GM21390 (cell line): Measurements from ENCODE around the gene SAXO1.
"Not testable (repeated sequence)": the region's sequence is repeated elsewhere in the genome, so short reads cannot be mapped to it uniquely, and the experiment has no call there.

Experiments
- ATAC-seq: cut with Tn5 transposase; IDR thresholded peaks from one replicate; pipeline ENCODE4 v1.9.1; 2021; ENCODE audit not compliant: unreplicated experiment

SAXO1 gene

GRCh38 chr9:18971404-18971803 is 61.6 kb downstream of the SAXO1 start:
- no peak for ATAC-seq

- ATAC-seq: no peak
Observed at GRCh38 chr9:18970393-18970792, 62.6 kb downstream of the SAXO1 start.

- ATAC-seq: no peak
Observed at GRCh38 chr9:18969128-18969527, 63.9 kb downstream of the SAXO1 start.

- ATAC-seq: no peak
Observed at GRCh38 chr9:18955626-18956025, 77.4 kb downstream of the SAXO1 start.

GRCh38 chr9:18951936-18952335 is 81.1 kb downstream of the SAXO1 start:
- ATAC-seq: no peak

GRCh38 chr9:18947892-18948339 is 85.1 kb downstream of the SAXO1 start:
- ATAC-seq: no peak

GRCh38 chr9:18942801-18943200 is 90.2 kb downstream of the SAXO1 start:
- no peak for ATAC-seq

- no peak for ATAC-seq
Observed at GRCh38 chr9:18941060-18941740, 91.8 kb downstream of the SAXO1 start.

- no peak for ATAC-seq
Observed at GRCh38 chr9:18939943-18940342, 93.1 kb downstream of the SAXO1 start.

GRCh38 chr9:18936094-18936871 is 96.7 kb downstream of the SAXO1 start:
- ATAC-seq: no peak

GRCh38 chr9:18935541-18935940 is 97.5 kb downstream of the SAXO1 start:
- ATAC-seq: no peak

- not testable (repeated sequence) for ATAC-seq
Observed at GRCh38 chr9:18930611-18931010, 102.4 kb downstream of the SAXO1 start.

- no peak for ATAC-seq
Observed at GRCh38 chr9:18928711-18929110, 104.3 kb downstream of the SAXO1 start.

GRCh38 chr9:18926513-18926912 is 106.5 kb downstream of the SAXO1 start:
- ATAC-seq: no peak

- no peak for ATAC-seq
Observed at GRCh38 chr9:18925880-18926279, 107.1 kb downstream of the SAXO1 start.

- ATAC-seq: no peak
Observed at GRCh38 chr9:18923671-18924430, 109.2 kb downstream of the SAXO1 start.

GRCh38 chr9:18923167-18923566 is 109.8 kb downstream of the SAXO1 start:
- no peak for ATAC-seq

GRCh38 chr9:18922161-18922885 is 110.7 kb downstream of the SAXO1 start:
- ATAC-seq: no peak

- no peak for ATAC-seq
Observed at GRCh38 chr9:18921366-18922075, 111.5 kb downstream of the SAXO1 start.
